Cortex of kidney (tissue), 1 donor: ENCODE data around the gene ANK3.

ENCODE experiments used
- DNase-seq: peaks from one replicate; lab custom pipeline; 2025; lab: John Stamatoyannopoulos, UW

ANK3 gene

GRCh38 chr10:59976909-59977308 is 412.8 kb downstream of the ANK3 start:
- no peak for DNase-seq
